HTERT RPE-1 (cell line): ENCODE data around the gene ARF4.

Experiments used
- in situ Hi-C: fragments of 300-500 bp; cut with MboI; formaldehyde crosslinking; loops from 4 replicates; pipeline ENCODE4 v1.14.3; 2020; ENCODE audit warnings: low sequenced_read_pairs

Gene ARF4

DNA sequence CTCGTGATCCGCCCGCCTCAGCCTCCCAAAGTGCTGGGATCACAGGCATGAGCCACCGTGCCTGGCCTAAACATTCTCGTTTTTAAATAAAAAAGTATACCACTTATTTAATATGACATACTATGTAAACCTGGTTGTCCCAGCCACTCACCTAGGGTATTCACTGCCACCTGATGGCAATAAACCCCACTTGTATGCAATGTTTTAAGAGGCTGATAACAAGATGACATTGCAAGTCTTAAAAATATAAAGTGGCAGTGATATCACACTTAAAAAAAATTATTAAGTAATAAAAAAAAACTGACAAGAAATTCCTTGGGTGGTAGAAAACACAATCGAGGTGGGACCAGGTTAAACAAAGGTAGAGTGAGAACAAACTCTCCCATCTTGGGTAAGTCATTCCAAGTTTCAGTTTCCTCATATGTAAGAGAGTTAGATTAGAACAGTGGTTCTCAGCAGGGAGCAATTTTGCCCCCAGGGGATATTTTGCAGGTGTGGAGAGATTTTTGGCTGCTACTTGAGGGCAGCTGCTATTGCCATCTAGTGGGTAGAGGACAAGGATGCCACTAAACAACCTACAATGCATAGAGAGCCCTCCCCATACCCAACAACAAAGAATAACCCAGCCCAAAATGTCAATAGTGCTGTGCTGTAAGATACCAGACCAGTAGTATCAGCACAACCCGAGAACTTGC is 14.5 kb downstream of the ARF4 start:
- in situ Hi-C loops, result no loop called here

DNA sequence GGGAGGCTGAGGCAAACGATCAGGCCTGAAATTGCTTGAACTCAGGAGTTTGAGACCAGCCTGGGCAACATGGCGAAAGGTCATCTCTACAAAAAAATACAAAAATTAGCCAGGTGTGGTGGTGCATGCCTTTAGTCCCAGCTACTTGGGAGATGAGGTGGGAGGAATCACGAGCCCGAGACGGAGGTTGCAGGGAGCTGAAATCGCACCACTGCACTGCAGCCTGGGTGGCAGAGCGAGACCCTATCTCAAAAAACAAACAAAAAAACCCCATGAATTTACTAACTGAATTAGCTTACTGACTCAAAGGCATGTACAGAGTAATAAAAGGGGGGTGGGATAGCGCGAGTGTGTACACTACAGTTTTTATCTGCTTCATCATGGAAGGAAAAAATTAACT is 19.3 kb downstream of the ARF4 start:
- in situ Hi-C loops, result no loop called here

DNA sequence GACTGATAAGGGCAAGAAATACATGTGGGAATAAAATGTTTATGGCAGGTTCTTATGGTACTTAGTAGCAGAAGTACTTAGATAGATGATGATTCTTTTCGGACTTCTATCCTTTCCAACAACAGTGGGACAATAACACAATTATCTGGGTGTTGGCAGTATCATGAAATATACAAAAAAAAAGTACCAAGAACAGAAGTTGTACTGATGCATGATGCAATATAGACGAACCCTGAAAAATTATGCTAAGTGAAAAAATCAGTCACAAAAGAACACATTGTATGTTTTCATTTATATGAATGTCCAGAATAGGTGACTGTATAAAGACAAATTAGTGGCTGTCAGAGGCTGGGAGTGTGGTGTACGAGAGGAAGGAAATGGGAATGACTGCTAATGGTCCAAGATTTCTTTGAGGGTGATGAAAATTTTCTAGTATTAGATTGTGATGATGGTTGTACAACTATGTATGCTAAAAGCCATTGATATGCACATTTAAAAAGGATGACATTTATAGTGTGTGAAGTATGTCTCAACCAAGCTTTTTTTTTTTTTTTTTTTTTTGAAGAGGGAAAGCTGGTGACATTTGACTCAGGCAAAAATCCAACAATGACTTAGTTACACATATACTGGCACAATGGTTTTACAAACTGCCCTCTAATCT is 21.0 kb downstream of the ARF4 start:
- in situ Hi-C loops, result no loop called here

- in situ Hi-C loops, result no loop called here
Observed at GRCh38 chr3:57572096-57572495, 25.0 kb downstream of the ARF4 start.

DNA sequence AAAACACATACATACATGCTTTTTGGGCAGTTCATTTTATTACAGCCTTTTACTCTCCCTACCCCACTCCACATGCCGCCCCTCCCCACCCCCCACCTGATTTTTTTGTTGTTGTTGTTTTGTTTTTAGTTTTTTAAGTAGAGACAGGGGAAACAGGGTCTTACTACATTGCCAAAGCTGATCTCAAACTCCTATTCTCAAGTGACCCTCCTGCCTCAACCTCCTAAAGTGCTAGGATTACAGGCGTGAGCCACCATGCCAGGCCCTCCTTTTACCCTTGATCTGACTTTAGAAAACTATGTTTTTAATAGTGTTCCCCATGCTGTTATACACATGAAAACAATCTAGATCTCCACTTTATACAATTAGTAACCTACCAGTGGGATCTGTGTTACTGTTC is 26.3 kb downstream of the ARF4 start:
- in situ Hi-C loops, result no loop called here

GRCh38 chr3:57569859-57570450 is 27.2 kb downstream of the ARF4 start:
- in situ Hi-C loops, result no loop called here

DNA sequence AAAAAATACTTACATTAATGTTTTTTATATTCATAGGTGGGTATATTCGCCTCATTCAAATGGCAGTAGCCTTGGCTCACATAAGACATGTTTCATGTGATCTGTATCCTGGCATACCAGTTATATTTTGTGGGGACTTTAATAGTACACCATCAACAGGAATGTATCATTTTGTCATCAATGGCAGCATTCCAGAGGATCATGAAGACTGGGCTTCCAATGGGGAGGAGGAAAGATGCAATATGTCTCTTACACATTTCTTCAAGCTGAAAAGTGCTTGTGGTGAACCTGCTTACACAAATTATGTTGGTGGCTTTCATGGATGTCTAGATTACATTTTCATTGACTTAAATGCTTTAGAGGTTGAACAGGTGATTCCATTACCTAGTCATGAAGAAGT is 37.6 kb downstream of the ARF4 start:
- in situ Hi-C loops, result no loop called here

DNA sequence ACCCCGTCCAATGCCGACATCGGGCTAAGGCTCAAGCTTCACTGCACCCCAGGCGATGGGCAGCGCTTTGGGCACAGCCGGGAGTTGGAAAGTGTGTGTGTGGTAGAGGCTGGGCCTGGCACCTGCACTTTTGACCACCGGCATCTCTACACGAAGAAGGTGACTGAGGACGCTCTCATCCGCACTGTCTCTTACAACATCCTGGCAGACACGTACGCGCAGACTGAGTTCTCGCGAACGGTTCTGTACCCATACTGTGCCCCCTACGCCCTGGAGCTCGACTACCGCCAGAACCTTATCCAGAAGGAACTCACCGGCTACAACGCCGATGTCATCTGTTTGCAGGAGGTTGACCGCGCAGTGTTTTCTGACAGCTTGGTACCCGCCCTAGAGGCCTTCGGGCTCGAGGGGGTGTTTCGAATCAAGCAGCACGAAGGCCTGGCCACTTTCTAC is 40.0 kb downstream of the ARF4 start:
- in situ Hi-C loops, result no loop called here

- in situ Hi-C loops, result no loop called here
Observed at GRCh38 chr3:57556459-57557084, 40.6 kb downstream of the ARF4 start.

- in situ Hi-C loops, result no loop called here
Observed at GRCh38 chr3:57555738-57556458, 41.2 kb downstream of the ARF4 start, which contains the start of gene PDE12. TSS of gene PDE12 (plus strand) at chr3:57556274. CDS start at chr3:57556380, 106 bp downstream.

DNA sequence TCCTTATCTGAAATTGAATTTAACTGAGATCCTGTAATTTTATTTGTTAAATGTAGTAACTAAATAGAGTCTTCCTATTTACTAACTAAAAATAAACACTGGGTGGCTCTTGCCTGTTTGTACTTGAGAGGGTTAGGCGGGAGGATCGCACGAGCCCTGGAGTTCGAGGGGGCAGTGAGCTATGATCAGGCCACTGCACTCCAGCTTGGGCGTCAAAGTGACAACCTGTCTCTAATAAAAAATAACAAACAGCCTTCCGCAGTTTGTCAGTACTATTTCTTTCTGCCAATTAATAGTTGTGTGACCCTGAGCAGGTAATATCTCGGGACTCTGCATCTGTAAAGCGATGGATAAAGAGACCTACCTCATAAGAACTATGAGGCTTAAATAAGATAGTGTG is 41.8 kb downstream of the ARF4 start:
- in situ Hi-C loops, result no loop called here

GRCh38 chr3:57546616-57547015 is 50.5 kb downstream of the ARF4 start:
- in situ Hi-C loops, result no loop called here

DNA sequence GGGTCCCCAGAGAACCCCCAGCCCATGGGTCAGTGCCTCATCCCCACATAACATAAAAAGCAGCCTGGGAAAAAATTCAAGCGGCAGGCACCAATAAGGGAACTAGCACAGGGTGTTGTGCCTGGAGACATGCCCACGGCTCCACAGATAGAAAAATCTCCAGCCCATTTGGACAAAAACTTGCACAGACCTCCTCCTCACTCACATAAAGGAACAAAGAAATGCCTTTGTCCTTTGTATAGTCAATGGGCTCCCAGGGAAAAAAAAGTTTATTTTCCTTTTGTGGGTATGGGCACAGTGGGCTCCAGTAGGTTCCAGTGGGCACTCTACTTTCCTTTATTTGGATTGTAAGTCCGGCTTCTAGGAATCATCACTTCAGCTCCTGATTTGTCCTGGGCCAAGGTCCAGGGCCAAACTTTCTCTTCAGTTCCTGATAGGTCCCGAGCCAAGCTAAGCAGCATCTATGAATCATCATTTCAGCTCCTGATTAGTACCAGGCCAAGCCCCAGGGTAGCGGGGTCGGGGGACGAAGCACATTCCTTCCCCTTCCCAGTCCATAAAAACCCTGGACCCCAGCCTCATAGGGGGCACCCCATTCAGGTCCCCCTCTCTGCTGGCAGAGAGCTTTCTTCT is 51.4 kb downstream of the ARF4 start:
- in situ Hi-C loops, result no loop called here

DNA sequence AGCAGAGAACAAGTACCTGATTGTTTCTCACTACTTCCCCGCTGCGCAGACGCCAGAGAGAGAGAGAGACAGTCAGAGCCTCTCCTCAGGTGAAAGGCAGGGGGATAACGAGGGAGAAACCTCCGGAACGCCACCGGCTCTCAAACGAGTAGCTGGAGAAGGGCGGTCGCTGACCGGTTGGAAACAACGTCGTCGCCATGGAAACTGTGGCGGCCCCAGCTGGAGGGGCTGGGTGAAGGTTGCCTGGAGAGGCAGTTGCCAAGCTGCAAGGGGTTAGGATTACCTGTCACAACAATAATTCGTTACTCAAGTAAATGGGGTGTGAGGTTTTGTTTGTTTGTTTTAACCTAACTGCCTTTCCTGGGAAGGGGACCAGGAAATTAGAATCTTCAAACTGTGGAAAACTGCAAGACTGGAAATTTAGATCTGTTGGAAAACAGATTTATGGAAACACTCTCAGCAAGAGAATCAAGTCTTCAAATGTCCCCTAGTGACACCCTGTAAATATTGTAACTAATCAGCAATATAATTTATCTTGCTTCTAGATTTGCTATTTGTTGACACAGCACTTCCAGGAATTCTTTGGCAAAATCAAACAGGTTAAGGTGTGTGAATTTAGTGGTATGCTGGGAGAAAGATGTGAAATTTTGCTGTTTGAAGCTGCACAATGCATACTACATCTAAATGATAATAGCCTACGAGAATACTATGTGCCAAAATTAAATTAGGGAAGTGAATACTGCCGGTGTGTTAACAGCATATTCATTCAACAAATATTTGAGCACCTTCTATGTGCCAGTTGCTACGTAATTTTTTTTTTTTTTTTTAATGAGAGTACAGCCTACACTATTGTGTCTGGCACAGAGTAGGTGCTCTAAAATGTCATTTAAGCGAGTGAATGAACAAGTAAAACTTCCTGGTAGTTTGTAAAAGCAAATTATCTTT is 52.7 kb downstream of the ARF4 start, which contains the start of gene DNAH12:
DNAH12 (minus strand) TSS at position 164 of the 945 bp plus-strand sequence. CDS start 1,474 bp downstream, outside the sequence.
- in situ Hi-C loops, result no loop called here

- in situ Hi-C loops, result no loop called here
Observed at GRCh38 chr3:57538465-57538864, 58.7 kb downstream of the ARF4 start.

- in situ Hi-C loops, result no loop called here
Observed at GRCh38 chr3:57530071-57530608, 67.0 kb downstream of the ARF4 start.
